ENCODE data around the gene MAP4K3. TPM values are rescaled to one million over a fixed set of nuclear protein-coding genes. Genes with fewer than 3 reads are reported as not detected.

The MAP4K3 gene
- total RNA-seq, 1 donor from 2014 or later, result 58.1 TPM

DNA sequence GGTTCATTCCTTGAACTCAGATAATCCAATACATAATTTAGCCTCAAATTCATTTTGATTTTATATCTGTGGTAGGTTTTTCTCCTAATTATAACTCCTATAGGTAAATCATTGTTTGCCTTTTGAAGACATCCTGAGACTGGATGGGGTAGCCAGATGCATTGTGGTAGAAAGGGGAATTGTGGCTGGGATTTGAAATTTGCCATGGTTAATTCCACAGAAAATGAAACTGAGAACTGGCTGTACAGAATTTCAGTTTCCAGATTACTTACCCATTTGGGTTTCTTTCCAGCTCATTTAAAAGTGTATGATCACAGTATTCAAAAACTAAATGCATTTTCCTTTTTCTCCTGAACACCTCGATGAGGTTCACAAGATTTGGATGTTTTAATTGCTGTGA is 211.5 kb downstream of the MAP4K3 start:
- H3K4me1 Mint-ChIP-seq (ENCODE audit: low read depth, unreplicated experiment), result peaks cover 4% of the 10 kb centered on the region
- TF ChIP-seq EZH2 (IDR thresholded peaks at IDR 0.05; ENCODE audit: insufficient read depth, low read length), result no peak
- TF ChIP-seq, protein P1, sequence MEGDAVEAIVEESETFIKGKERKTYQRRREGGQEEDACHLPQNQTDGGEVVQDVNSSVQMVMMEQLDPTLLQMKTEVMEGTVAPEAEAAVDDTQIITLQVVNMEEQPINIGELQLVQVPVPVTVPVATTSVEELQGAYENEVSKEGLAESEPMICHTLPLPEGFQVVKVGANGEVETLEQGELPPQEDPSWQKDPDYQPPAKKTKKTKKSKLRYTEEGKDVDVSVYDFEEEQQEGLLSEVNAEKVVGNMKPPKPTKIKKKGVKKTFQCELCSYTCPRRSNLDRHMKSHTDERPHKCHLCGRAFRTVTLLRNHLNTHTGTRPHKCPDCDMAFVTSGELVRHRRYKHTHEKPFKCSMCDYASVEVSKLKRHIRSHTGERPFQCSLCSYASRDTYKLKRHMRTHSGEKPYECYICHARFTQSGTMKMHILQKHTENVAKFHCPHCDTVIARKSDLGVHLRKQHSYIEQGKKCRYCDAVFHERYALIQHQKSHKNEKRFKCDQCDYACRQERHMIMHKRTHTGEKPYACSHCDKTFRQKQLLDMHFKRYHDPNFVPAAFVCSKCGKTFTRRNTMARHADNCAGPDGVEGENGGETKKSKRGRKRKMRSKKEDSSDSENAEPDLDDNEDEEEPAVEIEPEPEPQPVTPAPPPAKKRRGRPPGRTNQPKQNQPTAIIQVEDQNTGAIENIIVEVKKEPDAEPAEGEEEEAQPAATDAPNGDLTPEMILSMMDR (IDR thresholded peaks at IDR 0.05; ENCODE audit: insufficient read depth, low read depth, low read length), result no peak
- Histone ChIP-seq H3K4me2 (ENCODE audit: low read length) (no peak overlapping the region), H3K36me3 (ENCODE audit: insufficient read depth, low read length) (no peaks in the 10 kb centered on the region), H3K9ac (ENCODE audit: low read length) (no peak overlapping the region), H3K4me1 (ENCODE audit: insufficient read depth, low read length) (no peaks in the 10 kb centered on the region), H2AFZ (ENCODE audit: low read depth, low read length) (no peak overlapping the region), H4K20me1 (ENCODE audit: insufficient read depth, low read length) (no peaks in the 10 kb centered on the region), H3K9me3 (ENCODE audit: insufficient read depth, low read depth, low read length) (no peaks in the 10 kb centered on the region), H3K27ac (ENCODE audit: low read depth, low read length) (no peak overlapping the region), H3K4me3 (ENCODE audit: insufficient read depth, low read depth, low read length) (no peak overlapping the region), H3K27me3 (ENCODE audit: insufficient read depth, low read length) (no peaks in the 10 kb centered on the region), H3K79me2 (ENCODE audit: insufficient read depth, low read length) (no peaks in the 10 kb centered on the region)
- no peaks in the 10 kb centered on the region for H3K36me3 Mint-ChIP-seq (ENCODE audit: low read depth, unreplicated experiment)
- no peak for DNase-seq (ENCODE audit: low read depth)
- H3K27me3 Mint-ChIP-seq (ENCODE audit: low read depth, unreplicated experiment), result no peaks in the 10 kb centered on the region
- H3K27ac Mint-ChIP-seq (ENCODE audit: unreplicated experiment), result no peak overlapping the region
- no peak for FAIRE-seq
- no peak overlapping the region for H3K4me3 Mint-ChIP-seq (ENCODE audit: unreplicated experiment)
- no peaks in the 10 kb centered on the region for H3K9me3 Mint-ChIP-seq (ENCODE audit: unreplicated experiment)

DNA sequence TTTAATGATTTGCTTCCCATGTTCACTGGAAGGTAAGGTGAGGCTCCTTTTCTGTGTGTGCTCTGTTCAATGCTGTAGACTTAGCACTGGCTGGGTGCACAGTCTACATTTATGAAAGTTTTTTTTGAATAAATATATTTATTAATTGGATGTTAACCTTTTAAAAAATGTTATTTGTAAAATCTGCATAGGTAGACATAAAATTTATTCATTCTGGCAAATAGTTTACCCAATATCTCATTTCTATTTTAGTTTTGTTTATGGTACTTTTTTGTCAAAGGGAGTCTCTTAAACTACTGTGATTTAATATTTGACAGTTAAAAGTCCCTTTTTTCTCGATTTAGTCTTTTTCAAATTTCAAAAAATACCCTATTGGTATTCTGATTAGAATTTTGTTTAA is 213.2 kb downstream of the MAP4K3 start:
- H3K4me1 Mint-ChIP-seq (ENCODE audit: low read depth, unreplicated experiment), result peaks cover 4% of the 10 kb centered on the region
- Histone ChIP-seq H3K27me3 (ENCODE audit: insufficient read depth, low read length) (no peaks in the 10 kb centered on the region), H3K4me3 (ENCODE audit: insufficient read depth, low read depth, low read length) (no peak overlapping the region), H3K9ac (ENCODE audit: low read length) (no peak overlapping the region), H2AFZ (ENCODE audit: low read depth, low read length) (no peak overlapping the region), H3K36me3 (ENCODE audit: insufficient read depth, low read length) (no peaks in the 10 kb centered on the region), H3K79me2 (ENCODE audit: insufficient read depth, low read length) (no peaks in the 10 kb centered on the region), H3K27ac (ENCODE audit: low read depth, low read length) (no peak overlapping the region), H4K20me1 (ENCODE audit: insufficient read depth, low read length) (no peaks in the 10 kb centered on the region), H3K4me1 (ENCODE audit: insufficient read depth, low read length) (no peaks in the 10 kb centered on the region), H3K4me2 (ENCODE audit: low read length) (no peak overlapping the region), H3K9me3 (ENCODE audit: insufficient read depth, low read depth, low read length) (no peaks in the 10 kb centered on the region)
- TF ChIP-seq EZH2 (IDR thresholded peaks at IDR 0.05; ENCODE audit: insufficient read depth, low read length), result no peak
- TF ChIP-seq, protein P1 (IDR thresholded peaks at IDR 0.05; ENCODE audit: insufficient read depth, low read depth, low read length), result no peak
- no peaks in the 10 kb centered on the region for H3K27me3 Mint-ChIP-seq (ENCODE audit: low read depth, unreplicated experiment)
- no peaks in the 10 kb centered on the region for H3K9me3 Mint-ChIP-seq (ENCODE audit: unreplicated experiment)
- FAIRE-seq (no peak), DNase-seq (ENCODE audit: low read depth) (no peak)
- no peaks in the 10 kb centered on the region for H3K36me3 Mint-ChIP-seq (ENCODE audit: low read depth, unreplicated experiment)
- H3K4me3 Mint-ChIP-seq (ENCODE audit: unreplicated experiment), result no peak overlapping the region
- no peak overlapping the region for H3K27ac Mint-ChIP-seq (ENCODE audit: unreplicated experiment)

DNA sequence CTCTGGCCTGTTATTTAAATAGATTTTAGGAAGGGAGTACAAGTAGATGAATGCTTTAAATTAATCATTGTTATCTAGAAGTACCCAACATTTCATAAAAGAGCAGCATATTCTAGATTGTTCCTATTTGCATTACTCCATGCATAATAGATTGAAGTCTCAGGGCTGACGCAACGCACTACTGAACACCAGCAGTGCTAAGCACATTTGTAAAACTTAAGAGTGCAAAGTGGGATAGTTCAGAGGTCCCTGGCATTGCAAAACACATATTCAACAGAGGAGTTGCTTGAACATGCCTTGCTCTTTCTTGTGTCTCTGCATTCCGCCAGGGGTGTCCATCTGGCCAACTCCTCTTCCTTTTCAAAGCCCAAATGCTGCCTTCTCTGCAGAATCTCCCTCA is 215.6 kb downstream of the MAP4K3 start:
- no peak overlapping the region for H3K4me3 Mint-ChIP-seq (ENCODE audit: unreplicated experiment)
- no peak overlapping the region for H3K4me3 ChIP-seq (ENCODE audit: insufficient read depth, low read depth, low read length)
- FAIRE-seq (no peak), DNase-seq (ENCODE audit: low read depth) (no peak)
- no peaks in the 10 kb centered on the region for H3K79me2 ChIP-seq (ENCODE audit: insufficient read depth, low read length)
- no peaks in the 10 kb centered on the region for H3K36me3 ChIP-seq (ENCODE audit: insufficient read depth, low read length)
- H3K4me1 Mint-ChIP-seq (ENCODE audit: low read depth, unreplicated experiment), result no peaks in the 10 kb centered on the region
- TF ChIP-seq, protein P1 (IDR thresholded peaks at IDR 0.05; ENCODE audit: insufficient read depth, low read depth, low read length), result no peak
- TF ChIP-seq EZH2 (IDR thresholded peaks at IDR 0.05; ENCODE audit: insufficient read depth, low read length), result no peak
- no peak overlapping the region for H2AFZ ChIP-seq (ENCODE audit: low read depth, low read length)
- no peak overlapping the region for H3K27ac ChIP-seq (ENCODE audit: low read depth, low read length)
- H3K9ac ChIP-seq (ENCODE audit: low read length), result no peak overlapping the region
- H3K27me3 Mint-ChIP-seq (ENCODE audit: low read depth, unreplicated experiment), result no peaks in the 10 kb centered on the region
- no peaks in the 10 kb centered on the region for H3K9me3 Mint-ChIP-seq (ENCODE audit: unreplicated experiment)
- H3K36me3 Mint-ChIP-seq (ENCODE audit: low read depth, unreplicated experiment), result no peaks in the 10 kb centered on the region
- no peaks in the 10 kb centered on the region for H3K9me3 ChIP-seq (ENCODE audit: insufficient read depth, low read depth, low read length)
- no peaks in the 10 kb centered on the region for H3K27me3 ChIP-seq (ENCODE audit: insufficient read depth, low read length)
- H3K27ac Mint-ChIP-seq (ENCODE audit: unreplicated experiment), result no peak overlapping the region
- no peaks in the 10 kb centered on the region for H4K20me1 ChIP-seq (ENCODE audit: insufficient read depth, low read length)
- no peak overlapping the region for H3K4me2 ChIP-seq (ENCODE audit: low read length)
- H3K4me1 ChIP-seq (ENCODE audit: insufficient read depth, low read length), result no peaks in the 10 kb centered on the region

All from astrocyte (in vitro differentiated cells and primary cell).